HUDEP-2 (cell line): ENCODE results near the gene SPTBN1.

Experiments used
- DNase-seq, 76 experiments: peaks; one replicate each; lab custom pipeline; 2025; ENCODE audit not compliant: unreplicated experiment in 76 of 76; lab: John Stamatoyannopoulos, UW

Gene SPTBN1

DNA sequence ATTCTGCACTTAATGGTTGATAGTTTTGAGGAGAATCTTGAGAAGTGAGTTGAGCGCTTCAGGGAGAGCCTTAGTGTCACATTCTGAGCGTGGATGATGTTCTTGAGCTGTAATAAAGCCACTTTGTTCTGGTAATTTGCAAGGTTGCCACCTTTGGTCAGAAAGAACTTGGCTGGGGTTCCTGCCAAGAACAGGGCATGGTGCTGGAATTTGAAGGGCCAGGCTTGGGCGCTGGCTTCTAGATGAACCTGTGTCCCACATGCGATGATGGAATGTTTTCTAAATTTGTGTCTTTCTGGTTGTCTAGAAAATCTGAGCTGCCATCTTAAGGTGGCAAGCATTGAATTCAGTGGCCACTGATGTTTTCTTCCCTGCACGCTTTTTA, 143.2 kb downstream of the SPTBN1 start:
- DNase-seq, result no peak

DNA sequence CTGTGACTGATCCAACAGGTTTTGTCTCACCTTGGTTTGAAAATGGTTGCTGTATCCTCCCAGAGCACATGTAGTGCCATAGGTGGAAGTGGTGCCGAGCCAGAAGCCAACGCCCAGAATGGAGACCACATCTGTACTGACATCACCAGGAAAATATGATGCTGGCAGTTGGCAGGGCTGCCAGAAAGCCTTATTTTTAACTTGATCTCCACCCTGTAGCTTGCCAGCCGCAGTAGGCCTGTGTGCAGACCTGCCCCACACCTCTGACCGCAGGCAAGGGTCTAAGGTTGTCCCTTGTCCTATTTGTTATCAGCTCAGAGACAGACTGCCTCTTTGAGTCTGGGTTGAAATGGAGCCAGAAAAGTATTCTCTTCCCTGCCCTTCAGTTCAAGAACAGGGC, 143.8 kb downstream of the SPTBN1 start:
- peak in 74 of 76 experiments; percentile 45 to 97 (median 84) for DNase-seq

DNA sequence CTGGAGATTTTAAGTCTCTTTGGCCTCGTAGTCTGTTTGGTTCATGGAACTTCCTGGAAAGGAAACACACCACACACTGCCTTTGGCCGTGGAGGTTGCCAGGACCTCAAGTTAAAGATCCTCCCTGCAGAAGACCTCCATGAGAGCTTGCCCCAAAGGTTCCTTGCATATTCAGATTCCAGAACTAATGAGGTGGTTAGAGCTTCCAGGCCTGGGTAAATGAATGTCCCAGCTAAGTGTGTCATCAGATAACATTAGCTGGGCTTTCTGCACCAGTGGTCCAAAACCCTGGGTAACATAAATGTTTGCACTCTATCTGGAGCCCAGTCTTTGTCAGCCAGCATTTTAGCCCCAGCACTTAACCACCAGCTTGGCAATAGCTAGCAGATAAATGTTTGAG, 145.2 kb downstream of the SPTBN1 start:
- no peak for DNase-seq

DNA sequence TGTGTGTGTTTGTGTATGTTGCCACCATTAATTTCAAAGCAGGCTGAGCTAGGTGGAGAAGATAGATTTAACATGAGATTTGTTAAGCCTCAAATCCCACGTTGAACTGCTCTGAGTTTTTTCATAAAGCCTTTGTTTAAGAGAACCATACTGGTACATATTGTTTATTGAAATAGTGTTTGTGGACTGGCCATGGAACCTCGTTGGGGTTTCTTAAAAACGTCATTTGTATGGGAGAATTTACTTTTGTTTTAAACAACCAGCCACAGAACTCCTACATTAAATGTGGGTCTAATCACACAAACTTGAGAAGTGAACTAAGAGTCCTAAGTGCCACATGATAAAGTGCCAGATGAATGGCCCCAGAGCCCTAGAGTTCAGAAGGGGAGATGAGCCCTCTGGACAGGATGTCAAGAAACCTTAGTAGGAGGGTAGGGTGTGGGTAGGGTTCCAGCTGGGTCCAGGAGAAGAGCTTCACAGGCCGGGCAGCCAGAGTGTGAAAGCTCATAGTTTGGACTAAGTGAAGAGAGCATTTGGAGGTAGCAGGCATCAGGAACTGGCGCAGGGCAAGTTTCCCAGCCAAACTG, 146.7 kb downstream of the SPTBN1 start:
- no peak for DNase-seq

DNA sequence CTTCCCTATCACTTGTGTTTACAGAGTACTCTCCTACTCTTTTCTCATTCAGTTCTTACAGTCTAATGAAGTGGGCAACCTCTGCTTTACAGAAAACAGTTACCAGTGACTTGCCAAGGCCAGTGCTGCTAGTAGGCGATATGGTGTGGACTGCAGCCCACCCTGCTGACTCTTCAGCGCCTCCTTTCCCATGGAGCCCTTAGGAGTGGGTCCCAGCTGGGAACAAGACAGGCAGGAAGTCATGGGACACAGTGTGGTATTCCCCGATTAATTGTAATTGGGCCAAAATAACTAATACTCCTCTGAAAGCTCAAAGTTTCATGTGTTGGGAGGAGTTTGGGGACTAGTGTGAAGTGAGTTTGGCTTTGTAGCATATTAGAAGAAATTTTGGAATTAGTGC, 147.2 kb downstream of the SPTBN1 start:
- no peak for DNase-seq

DNA sequence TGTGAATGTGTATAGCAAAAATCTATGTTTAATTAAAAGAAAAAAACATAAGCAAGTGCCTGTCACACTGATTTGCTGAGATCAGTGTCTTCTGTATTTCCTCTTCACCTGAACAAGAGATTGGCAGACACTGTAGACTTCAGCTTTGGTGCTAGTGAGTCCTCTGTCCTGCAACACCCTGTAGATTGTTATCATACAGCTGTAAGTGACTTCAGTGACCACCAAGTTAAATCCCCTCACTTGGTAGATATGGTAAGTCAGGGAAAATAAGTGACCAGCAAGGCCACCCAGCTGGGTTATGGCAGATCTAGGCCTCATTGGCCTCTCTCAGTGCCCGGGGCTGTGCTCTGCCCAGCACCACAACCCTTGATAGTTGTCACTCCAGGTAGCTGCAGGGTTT, 147.7 kb downstream of the SPTBN1 start:
- DNase-seq, result no peak

DNA sequence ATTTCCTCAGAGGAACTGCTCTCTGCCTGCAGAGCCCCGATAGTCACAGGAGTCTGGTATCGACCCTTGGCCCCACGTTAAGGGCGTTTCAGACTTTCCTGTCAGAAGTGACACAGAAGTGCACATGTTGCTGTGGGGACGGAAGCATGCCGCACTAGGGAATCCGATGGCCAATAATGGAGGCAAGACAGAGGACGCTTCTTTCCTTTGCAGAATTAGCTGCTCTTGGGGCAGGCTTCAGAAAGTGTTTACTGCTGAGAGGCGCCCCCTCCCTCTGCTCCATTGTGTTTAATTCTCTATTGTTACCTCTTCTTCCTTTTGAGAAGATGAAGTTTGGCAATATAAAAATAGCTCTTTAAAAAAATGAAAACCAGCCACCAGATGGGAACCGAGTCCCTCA, 148.7 kb downstream of the SPTBN1 start:
- DNase-seq, result no peak

DNA sequence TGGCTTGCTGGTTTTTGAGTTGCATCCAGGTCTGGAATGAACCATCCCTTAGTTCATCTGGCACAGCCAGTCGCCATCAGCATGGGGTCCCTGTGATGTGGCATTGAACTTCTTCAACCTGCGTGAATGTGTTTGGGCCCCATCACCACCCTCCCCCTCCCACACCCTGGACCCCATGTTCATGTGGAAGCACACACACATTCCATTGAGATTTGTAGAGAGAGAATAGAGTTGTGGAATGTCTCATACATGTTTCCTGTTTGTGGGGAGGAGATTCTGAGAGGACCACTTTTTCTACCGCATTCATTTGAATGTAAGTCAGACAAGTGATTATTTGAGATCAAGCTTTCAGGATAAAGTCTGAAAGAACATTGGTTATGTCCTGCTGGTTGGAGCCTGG, 149.7 kb downstream of the SPTBN1 start:
- DNase-seq, result no peak

DNA sequence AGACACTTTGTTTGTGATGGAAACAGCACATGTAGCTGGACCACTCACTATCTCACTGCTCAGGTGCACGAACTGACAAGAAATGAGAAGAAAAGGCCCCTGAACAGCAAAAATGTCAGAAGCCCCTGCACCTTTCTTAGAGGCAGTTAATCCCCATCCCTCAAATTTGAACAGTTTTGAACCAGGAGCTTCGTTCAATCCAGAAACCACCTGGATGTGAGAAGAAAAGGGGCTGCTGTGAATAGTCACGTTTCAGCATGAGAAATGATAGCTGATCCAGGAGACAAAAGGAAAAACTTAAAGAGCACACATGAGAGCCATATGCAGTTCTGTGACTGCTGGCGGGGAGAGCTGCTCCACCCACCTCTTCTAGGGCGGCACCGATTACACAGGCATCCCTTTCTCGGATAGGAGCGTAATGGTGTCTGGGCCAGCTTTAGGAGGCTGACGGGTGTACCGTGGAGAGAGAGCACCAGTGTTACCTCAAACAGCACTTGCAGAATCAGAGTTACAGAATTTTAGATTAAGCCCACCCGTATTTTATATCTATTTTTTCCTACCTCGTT, 150.3 kb downstream of the SPTBN1 start:
- no peak for DNase-seq

DNA sequence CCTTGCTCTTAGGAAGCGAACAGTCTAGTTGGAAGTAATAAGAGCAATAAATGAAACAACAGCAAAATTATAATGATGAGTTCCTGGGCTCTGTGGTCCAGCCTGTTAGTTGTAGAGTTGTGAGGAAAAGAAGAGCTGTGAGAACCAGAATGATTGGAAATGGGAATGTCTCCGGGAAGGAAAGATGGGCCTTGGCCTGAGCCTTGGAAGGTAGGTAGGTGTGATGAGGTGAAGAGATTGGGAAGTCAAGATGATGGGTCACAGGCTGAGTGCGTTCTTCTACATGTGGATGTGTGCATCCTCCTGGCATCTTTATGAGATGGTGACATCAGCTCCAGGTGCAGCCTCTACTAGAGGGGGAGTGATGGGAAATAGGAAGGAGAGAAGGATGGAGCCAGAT, 152.1 kb downstream of the SPTBN1 start:
- DNase-seq, result no peak

DNA sequence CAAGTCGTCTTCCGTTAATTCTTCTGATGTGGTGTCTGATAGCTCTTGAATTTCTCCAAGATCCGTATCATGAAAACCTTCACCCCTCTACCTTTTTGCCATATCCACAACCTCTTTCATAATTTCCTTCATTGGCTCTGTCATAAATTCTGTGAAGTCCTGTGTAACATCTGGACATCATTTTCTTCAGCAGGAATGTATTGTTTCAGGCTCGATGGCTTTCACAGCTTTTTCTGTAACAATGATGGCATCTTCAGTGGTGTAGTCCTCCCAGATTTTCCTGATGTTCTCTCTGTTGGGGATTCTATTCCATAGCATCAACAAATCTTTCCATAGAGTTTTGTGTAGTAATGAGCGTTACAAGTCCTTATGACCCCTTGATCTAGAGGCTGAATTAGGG, 153.1 kb downstream of the SPTBN1 start:
- no peak for DNase-seq

DNA sequence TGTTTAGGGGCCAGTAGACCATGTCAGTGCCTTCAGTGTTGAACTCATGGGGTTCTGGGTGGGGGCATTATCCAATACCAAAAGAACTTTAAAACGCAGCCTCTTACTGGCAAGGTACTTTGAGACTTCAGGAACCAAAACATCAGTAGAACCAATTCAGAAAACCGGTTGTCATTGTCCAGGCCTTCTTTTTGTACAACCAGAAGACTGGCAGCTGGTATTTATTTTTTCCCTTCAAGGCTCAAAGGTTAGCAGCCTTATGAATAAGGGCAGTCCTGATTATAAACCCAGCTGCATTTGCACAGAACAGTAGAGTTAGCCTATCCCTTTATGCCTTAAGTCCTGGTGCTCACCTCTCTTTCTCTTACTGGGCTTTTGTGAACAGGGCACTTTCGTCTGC, 153.5 kb downstream of the SPTBN1 start:
- no peak for DNase-seq

DNA sequence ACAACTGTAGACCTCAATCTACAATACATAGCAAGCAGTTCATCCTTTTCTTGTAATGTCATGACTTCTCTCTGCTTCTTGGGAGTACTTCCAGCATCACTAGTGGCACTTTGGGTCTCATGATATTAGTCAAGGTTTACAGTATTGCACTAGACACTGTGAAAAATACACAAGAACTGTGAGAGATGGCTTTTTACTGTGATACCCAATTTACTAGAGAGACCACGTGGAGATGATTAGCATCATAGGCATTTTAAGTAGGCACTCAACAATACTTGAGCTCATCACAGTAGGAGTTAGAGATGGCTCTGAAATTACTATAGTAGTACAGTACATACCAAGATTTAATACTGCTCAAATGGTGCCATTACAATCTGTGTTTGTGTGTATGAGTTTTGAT, 154.6 kb downstream of the SPTBN1 start:
- DNase-seq, result no peak

DNA sequence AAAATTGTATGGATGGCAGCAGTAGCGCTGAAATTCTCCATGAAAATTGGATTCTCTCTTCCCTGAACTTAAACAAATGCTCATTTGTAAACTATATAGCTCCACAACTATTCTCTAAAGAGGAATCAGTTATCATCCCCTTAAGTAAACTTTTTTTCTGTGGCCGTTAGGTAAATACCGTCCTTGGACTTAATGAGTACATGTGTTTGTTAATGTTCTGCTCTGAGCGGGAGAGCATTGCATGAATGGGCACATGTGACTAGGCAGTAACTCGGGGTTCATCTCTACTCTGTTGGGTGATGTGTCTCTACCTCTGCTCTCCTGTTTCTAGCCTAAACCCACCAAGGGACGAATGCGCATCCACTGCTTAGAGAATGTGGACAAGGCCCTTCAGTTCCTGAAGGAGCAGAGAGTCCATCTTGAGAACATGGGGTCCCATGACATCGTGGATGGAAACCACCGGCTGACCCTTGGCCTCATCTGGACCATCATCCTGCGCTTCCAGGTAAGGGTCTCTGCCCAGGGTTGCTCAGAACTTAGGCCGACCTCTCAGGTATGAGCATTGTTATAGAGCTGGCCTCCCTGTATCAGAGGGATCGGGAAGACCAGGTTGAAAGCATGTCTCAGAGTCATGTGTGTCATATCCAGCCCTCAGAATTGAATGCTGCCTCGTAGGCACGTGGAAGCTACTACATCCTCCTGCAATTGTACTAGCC, 155.9 kb downstream of the SPTBN1 start:
- no peak for DNase-seq

DNA sequence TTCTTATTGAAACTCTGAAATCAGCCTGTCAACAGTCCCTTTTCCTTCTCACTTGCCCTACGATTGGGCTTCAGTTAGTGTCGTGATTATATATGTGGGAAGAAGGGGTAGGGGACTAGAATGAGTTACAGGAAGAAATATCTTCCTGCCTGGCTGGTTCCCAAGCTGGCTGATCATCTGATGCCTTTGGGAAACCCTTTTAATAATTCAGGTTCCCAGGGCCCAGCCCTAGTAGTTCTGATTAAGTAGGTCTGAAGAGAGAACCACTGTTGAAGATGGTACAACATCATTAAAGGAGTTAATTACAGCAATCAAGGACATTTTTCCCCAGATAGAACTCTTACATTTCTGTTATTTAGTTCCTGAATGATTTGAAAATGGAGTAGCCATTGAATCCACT, 157.3 kb downstream of the SPTBN1 start:
- DNase-seq, result no peak

DNA sequence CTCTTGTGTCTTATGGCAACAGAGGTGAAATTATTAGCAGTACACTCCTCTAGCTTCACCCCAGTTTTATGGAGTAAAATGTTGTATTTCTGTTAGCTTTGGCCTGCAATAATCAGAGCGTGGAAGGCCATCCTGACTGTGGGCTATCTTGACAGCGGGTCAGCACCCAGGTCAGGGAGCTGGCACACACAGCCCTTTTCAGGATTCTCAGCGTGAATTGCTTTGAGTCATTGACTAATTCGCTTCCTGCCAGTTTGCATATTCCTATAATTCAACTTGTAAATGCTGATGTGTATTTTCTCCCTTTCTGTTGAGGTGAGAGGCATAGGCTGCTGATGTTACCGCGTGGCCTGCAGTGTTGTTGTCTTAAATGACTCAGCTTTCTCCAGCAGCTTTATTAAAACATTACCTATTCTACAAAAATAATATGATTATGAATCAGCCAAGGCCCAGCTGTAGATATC, 157.7 kb downstream of the SPTBN1 start:
- no peak for DNase-seq

DNA sequence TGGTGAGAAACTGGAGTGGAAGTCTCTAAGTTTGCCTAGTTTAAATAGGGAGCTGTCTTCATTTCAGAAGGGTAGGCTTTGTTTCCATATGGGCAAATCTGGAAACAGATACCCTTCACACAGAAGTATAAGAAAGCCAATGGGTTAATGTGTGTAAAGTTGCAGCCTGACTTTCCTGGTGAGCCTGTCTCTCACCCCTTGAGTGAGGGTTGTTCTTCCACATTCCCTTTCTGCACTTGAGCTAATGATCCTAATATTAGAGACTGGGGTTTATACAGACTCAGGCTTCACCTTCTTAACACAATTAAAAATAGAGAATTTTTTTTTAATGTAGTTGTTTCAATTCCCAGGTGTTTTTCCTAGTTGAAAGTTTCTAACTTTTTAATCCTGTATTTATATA, 158.7 kb downstream of the SPTBN1 start:
- no peak for DNase-seq

DNA sequence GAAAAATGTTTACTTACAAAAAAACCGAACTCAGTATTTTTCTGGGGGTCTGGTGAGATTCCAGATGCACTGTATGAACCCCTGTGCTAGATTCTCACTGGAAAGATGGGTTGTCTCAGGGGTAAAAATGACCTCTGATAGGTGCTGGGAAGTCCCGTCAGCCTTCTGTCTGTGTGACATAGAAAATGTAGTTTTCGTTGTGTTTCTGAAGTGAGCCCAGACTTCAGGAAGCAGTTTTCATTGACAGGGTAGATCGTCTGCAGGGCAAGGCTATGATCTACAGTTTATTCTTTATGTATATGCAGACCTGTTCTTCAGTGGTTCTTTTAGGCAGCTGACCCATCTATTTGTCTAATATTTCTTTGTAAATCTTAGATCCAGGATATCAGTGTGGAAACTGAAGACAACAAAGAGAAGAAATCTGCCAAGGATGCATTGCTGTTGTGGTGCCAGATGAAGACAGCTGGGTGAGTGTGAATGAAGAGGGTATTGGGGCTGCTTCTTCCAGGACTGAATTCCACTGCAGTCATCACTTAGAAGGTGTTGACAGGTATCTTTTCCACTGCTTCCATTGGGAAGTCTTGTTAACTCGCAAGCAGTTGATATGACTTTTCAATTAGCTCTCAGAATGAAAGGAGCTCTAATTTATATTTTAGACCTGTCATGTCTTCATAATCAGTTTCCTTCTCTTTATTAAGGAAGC, 159.9 kb downstream of the SPTBN1 start:
- no peak for DNase-seq

DNA sequence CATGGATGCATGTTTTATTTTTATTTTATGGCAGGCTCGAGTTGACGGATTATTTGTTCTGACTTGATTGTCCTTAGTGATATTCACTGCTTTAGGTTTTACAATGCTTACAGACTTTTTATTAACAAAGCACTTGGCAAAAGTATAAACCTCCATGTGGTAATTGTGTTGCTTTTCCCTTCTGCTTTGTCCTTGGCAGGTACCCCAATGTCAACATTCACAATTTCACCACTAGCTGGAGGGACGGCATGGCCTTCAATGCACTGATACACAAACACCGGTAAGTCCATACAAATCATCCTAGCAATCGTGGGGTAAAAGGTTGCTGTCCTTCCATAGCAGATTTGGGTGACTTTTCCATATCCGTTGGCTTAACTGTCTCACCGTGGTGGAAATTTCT, 161.3 kb downstream of the SPTBN1 start:
- no peak for DNase-seq

DNA sequence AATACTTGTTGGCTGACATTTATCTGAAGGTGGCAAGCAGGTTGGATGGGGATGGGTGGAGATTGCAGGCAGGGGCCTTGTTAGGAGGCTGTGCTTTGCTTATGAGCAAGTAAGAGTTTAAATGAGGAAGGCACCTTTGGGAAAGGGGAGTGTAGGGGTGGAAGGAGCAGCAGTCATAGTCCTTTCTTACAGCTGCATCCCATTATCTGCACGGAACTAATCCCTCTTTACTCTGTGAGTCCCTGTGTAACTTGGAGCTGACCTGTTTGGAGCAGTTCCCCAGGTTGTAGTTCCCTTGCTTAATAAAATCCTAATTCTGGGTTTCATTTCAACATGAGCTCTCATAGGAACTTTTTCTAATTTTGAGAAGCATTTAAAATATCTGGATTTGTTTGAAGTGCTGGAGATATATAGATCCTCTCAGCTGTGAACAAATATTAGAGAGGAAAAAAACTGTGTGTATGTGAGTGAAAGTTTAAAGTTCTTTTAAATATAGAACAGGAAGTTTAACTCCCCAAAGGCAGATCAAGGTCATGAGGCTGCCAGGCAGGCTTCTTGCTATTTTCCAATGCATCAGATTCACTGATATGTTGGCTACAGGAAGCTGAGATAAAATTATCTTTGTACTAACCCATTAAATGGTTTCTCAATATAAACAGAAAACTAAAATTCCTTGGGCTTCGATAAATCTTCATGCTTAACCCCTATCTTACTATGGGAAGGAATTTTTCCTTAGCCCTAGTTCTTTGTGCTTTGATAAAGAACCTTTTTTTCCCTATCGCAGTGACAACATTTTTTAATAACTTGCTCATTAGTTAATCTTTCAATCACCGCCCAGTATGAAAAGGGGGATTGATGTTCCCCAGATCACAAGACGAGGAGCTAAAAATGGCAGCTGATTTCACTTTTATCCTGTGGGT, 162.8 kb downstream of the SPTBN1 start:
- DNase-seq, result no peak
